G401.6 (cell line): ENCODE data around the gene ZNF605.
"Not testable (repeated sequence)": the region's sequence is repeated elsewhere in the genome, so short reads cannot be mapped to it uniquely, and the experiment has no call there.

ENCODE experiments used
- FAIRE-seq: peaks from 2 replicates; lab custom pipeline; 2012; peaks lifted over from hg19 to GRCh38; lab: Jason Lieb, UNC

Gene ZNF605

GRCh38 chr12:132904718-132905328 is 51.3 kb downstream of the ZNF605 start:
- no peak for FAIRE-seq

- FAIRE-seq, result no peak
Observed at GRCh38 chr12:132899033-132899432, 57.1 kb downstream of the ZNF605 start.

DNA sequence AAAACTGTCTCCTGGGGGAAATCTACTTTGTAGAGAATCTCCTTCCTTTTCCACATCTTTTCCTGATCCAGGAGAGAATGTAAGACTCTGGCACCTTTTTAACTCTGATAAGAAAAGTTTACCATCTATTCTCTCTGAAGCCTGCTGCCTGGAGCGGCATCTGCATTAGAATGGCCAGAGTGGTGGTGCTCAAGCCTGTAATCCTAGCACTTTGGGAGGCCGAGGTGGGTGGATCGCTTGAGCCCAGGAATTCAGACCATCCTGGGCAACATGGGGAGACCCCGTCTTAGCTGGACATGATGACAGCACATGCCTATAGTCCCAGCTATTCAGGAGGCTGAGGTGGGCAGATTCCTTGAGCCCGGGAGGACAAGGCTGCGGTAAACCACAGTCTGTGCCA is 67.3 kb downstream of the ZNF605 start:
- no peak for FAIRE-seq

GRCh38 chr12:132887513-132888351 is 68.4 kb downstream of the ZNF605 start, which contains the start of gene CHFR:
CHFR (minus strand) TSS chr12:132887605; CDS start chr12:132887328, 277 bp downstream.
- peak; percentile 89 for FAIRE-seq

DNA sequence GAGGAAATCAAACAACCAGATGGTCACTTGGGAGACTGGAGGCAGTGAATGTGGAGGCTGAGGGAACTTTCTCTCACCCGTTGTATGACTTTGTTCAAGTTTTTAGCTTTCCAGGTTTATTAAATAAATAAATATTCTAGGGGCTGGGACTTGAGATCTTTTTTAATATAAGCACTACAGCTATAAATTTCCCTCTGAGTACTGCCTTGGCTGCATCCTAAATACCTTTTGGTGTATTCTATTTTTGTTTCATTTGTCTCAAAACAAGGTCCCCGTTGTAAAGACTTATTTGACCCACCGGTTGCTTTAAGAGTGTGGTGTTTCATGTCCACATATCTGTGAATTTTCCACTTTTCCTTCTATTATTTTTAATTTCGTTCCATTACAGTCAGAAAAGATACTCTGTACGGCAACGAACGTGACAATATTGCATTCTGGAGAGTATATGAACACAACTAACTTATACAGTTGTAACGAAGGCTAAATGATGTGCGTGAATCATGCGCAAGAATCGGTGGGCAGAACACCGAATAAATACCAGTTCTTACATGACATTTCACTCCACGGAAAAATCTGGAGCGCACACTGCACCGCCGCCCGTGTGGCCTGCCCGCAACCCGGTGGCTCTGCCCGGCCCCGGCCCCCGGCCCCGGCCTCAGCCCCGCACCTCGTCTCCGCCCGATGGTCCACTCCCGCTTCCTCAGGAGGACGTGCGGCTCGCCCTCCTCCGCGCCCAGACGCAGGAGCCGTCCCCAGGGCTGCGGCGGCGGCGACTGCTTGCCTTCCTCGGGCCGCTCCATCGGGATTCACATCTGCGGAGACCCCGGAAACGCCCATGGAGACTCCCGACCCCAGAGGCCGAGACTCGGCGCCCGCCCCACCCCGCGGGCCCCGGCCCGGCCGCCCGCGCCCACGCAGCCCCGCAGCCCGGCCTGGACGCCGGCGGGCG is 69.3 kb downstream of the ZNF605 start:
- FAIRE-seq, result no peak

- FAIRE-seq, result no peak
Observed at GRCh38 chr12:132881818-132882217, 74.3 kb downstream of the ZNF605 start.

- FAIRE-seq, result not testable (repeated sequence)
Observed at GRCh38 chr12:132874620-132875019, 81.5 kb downstream of the ZNF605 start.

GRCh38 chr12:132874175-132874574 is 81.9 kb downstream of the ZNF605 start:
- FAIRE-seq, result no peak

DNA sequence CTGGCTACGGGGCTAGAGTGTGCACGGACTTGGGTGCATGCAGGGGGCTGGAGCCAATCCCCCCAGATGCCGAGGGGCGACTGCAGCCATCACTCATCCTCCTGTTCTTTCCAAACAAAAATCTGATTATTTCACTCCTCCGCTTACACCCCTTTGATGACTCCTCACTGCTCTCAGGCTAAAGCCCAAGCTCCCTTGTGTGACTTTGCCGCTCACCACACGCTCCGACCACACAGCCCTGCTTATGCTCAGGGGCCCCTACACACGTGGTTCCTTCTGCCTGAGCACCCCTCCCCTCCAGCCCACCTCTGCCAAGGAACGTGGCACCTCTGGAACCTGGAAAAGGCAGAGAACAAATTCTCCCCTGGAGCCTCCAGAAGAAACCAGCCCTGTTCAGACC is 82.4 kb downstream of the ZNF605 start:
- no peak for FAIRE-seq

DNA sequence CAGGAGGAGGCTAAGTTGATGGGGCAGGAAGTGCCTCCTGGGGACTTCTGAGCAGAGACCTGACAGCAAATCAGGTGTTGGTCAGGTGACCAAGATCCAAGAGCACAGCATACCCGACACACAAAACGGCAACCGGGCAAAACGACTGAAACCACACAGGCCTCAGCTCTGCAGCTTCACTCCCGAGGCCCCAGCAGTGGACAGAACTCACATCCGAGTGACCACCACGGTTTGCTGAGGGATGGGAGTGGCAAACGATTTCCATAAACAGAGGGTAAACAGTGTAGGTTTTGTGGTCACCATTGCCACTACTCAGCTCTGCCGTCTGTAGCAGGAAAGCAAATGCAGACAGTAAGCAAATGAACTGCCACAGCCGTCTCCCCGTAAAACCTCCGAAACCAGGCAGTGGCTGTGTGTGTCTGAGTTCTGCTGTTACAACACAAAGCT is 83.1 kb downstream of the ZNF605 start:
- FAIRE-seq, result no peak

DNA sequence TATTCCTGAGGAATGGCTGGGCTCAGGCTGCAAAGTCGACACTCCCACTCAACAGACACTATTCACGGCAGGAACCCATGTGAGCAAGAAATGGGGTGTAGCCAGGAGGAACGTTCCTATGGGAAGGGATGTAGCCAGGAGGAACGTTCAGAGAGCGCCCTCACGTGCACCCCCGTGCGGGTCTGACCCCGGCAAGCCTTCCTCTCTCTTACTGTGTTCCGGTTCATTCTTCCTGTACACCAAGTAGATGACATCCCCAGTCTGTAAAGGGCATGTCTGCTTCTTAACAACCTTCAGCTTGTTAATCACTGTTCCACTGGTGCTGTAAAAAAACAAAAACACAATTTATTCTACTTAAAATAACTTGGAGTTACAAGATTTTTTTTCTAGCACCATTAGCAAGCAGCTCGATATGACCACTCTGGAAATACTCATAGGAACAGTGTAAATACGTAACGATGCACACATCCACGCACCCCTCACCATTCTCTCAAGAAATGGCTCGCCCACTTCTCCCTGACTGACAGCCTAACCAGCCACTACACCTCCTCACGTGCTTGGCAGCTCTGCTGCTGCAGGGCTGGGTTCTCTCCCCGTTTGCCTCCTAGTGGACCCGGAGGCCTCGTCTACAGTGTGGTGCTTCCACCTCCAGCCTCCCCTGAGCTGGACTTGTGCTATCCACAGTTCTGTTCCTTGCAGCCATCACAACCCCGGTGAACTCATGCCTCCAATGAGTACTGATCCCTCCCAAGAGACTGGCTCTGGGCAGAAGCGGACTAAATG is 83.8 kb downstream of the ZNF605 start:
- FAIRE-seq, result no peak

- no peak for FAIRE-seq
Observed at GRCh38 chr12:132869551-132869950, 86.6 kb downstream of the ZNF605 start.
